ENCODE results near the gene MBD5.

MBD5 gene

GRCh38 chr2:148207111-148207510 lies 186.2 kb downstream of the MBD5 start:
- Histone ChIP-seq H3K14ac (ENCODE audit: low read length) (no peak overlapping the region), H3K36me3 (replicated peaks in 1 of 2; ENCODE audit: control insufficient read depth in 2 of 2, insufficient read depth in 2 of 2, low read length in 2 of 2) (no peaks in the 10 kb centered on the region), H3K18ac (ENCODE audit: low read length) (no peak overlapping the region), H3K9ac (ENCODE audit: low read depth, low read length, poor library complexity) (no peak overlapping the region), H4K91ac (ENCODE audit: low read depth, low read length, poor library complexity) (no peak overlapping the region), H3K4ac (ENCODE audit: low read length) (no peak overlapping the region), H3K4me1 (ENCODE audit: control insufficient read depth in 2 of 2, insufficient read depth in 1 of 2, low read depth in 1 of 2, low read length in 2 of 2) (peaks cover 0 to 3% of the 10 kb centered on the region in 2 donors), H3K27me3 (ENCODE audit: control insufficient read depth in 3 of 3, insufficient read depth in 3 of 3, low read depth in 1 of 3, low read length in 3 of 3) (no peaks in the 10 kb centered on the region), H2BK120ac (ENCODE audit: low read depth, low read length) (no peak overlapping the region), H3K79me1 (ENCODE audit: low read depth, low read length) (no peaks in the 10 kb centered on the region), H3K9me3 (replicated peaks in 1 of 2; ENCODE audit: control insufficient read depth in 2 of 2, insufficient read depth in 1 of 2, low read depth in 1 of 2, low read length in 2 of 2) (peaks cover 2 to 4% of the 10 kb centered on the region in 2 donors), H3K23ac (ENCODE audit: low read depth, low read length, poor library complexity) (no peak overlapping the region), H4K8ac (ENCODE audit: low read depth, low read length) (no peak overlapping the region), H3K27ac (replicated peaks; ENCODE audit: low read length) (no peak overlapping the region), H2BK5ac (ENCODE audit: low read length) (no peak overlapping the region), H3K4me2 (ENCODE audit: insufficient read depth, low read length, poor library complexity, severe bottlenecking) (no peak overlapping the region), H2BK12ac (ENCODE audit: low read length) (no peak overlapping the region), H3K4me3 (ENCODE audit: low read length in 2 of 2) (no peak overlapping the region), H2AFZ (ENCODE audit: low read length) (no peak overlapping the region), H2BK15ac (ENCODE audit: low read length) (no peak overlapping the region), H2AK5ac (ENCODE audit: low read depth, low read length) (no peak overlapping the region)
- DNase-seq (ENCODE audit: low spot score), result no peak
- no CpG with 5 or more reads among the region's 2 CpGs for WGBS, 2 donors (ENCODE audit: extremely low coverage in 2 of 2, insufficient read length in 2 of 2, insufficient replicate concordance in 1 of 2)

- no peak for DNase-seq (ENCODE audit: low spot score)
- Histone ChIP-seq H3K9me3 (replicated peaks in 1 of 2; ENCODE audit: control insufficient read depth in 2 of 2, insufficient read depth in 1 of 2, low read depth in 1 of 2, low read length in 2 of 2) (peaks cover 2 to 4% of the 10 kb centered on the region in 2 donors), H3K4me3 (ENCODE audit: low read length in 2 of 2) (no peak overlapping the region), H3K27ac (replicated peaks; ENCODE audit: low read length) (no peak overlapping the region), H4K8ac (ENCODE audit: low read depth, low read length) (no peak overlapping the region), H3K4me1 (ENCODE audit: control insufficient read depth in 2 of 2, insufficient read depth in 1 of 2, low read depth in 1 of 2, low read length in 2 of 2) (peaks cover 0 to 3% of the 10 kb centered on the region in 2 donors), H3K27me3 (ENCODE audit: control insufficient read depth in 3 of 3, insufficient read depth in 3 of 3, low read depth in 1 of 3, low read length in 3 of 3) (no peaks in the 10 kb centered on the region), H3K9ac (ENCODE audit: low read depth, low read length, poor library complexity) (no peak overlapping the region), H2AK5ac (ENCODE audit: low read depth, low read length) (no peak overlapping the region), H3K4ac (ENCODE audit: low read length) (no peak overlapping the region), H2BK12ac (ENCODE audit: low read length) (no peak overlapping the region), H2AFZ (ENCODE audit: low read length) (no peak overlapping the region), H3K79me1 (ENCODE audit: low read depth, low read length) (no peaks in the 10 kb centered on the region), H3K36me3 (replicated peaks in 1 of 2; ENCODE audit: control insufficient read depth in 2 of 2, insufficient read depth in 2 of 2, low read length in 2 of 2) (no peaks in the 10 kb centered on the region), H2BK15ac (ENCODE audit: low read length) (no peak overlapping the region), H4K91ac (ENCODE audit: low read depth, low read length, poor library complexity) (no peak overlapping the region), H3K18ac (ENCODE audit: low read length) (peak overlapping the region; percentile 48), H2BK5ac (ENCODE audit: low read length) (no peak overlapping the region), H3K14ac (ENCODE audit: low read length) (no peak overlapping the region), H2BK120ac (ENCODE audit: low read depth, low read length) (no peak overlapping the region), H3K23ac (ENCODE audit: low read depth, low read length, poor library complexity) (no peak overlapping the region), H3K4me2 (ENCODE audit: insufficient read depth, low read length, poor library complexity, severe bottlenecking) (no peak overlapping the region)
- WGBS, 2 donors (ENCODE audit: extremely low coverage in 2 of 2, insufficient read length in 2 of 2, insufficient replicate concordance in 1 of 2), result no CpG with 5 or more reads among the region's 2 CpGs
Measured at GRCh38 chr2:148209603-148210002, 188.7 kb downstream of the MBD5 start.

- Histone ChIP-seq H2BK12ac (ENCODE audit: low read length) (no peak overlapping the region), H3K79me1 (ENCODE audit: low read depth, low read length) (no peaks in the 10 kb centered on the region), H2BK120ac (ENCODE audit: low read depth, low read length) (no peak overlapping the region), H3K18ac (ENCODE audit: low read length) (no peak overlapping the region), H3K9me3 (replicated peaks in 1 of 2; ENCODE audit: control insufficient read depth in 2 of 2, insufficient read depth in 1 of 2, low read depth in 1 of 2, low read length in 2 of 2) (peaks cover 0 to 8% of the 10 kb centered on the region in 2 donors), H4K8ac (ENCODE audit: low read depth, low read length) (no peak overlapping the region), H3K14ac (ENCODE audit: low read length) (no peak overlapping the region), H3K27me3 (ENCODE audit: control insufficient read depth in 3 of 3, insufficient read depth in 3 of 3, low read depth in 1 of 3, low read length in 3 of 3) (no peaks in the 10 kb centered on the region), H3K4ac (ENCODE audit: low read length) (no peak overlapping the region), H3K4me1 (ENCODE audit: control insufficient read depth in 2 of 2, insufficient read depth in 1 of 2, low read depth in 1 of 2, low read length in 2 of 2) (no peaks in the 10 kb centered on the region), H2BK5ac (ENCODE audit: low read length) (no peak overlapping the region), H3K4me3 (ENCODE audit: low read length in 2 of 2) (no peak overlapping the region), H4K91ac (ENCODE audit: low read depth, low read length, poor library complexity) (no peak overlapping the region), H3K23ac (ENCODE audit: low read depth, low read length, poor library complexity) (no peak overlapping the region), H2AFZ (ENCODE audit: low read length) (no peak overlapping the region), H3K36me3 (replicated peaks in 1 of 2; ENCODE audit: control insufficient read depth in 2 of 2, insufficient read depth in 2 of 2, low read length in 2 of 2) (no peaks in the 10 kb centered on the region), H3K4me2 (ENCODE audit: insufficient read depth, low read length, poor library complexity, severe bottlenecking) (no peak overlapping the region), H3K9ac (ENCODE audit: low read depth, low read length, poor library complexity) (no peak overlapping the region), H2AK5ac (ENCODE audit: low read depth, low read length) (no peak overlapping the region), H3K27ac (replicated peaks; ENCODE audit: low read length) (no peak overlapping the region), H2BK15ac (ENCODE audit: low read length) (no peak overlapping the region)
- WGBS, 2 donors (ENCODE audit: extremely low coverage in 2 of 2, insufficient read length in 2 of 2, insufficient replicate concordance in 1 of 2), result no CpG with 5 or more reads among the region's 5 CpGs
- no peak for DNase-seq (ENCODE audit: low spot score)
Measured at GRCh38 chr2:148218326-148219075, 197.6 kb downstream of the MBD5 start.

- H3K9ac ChIP-seq (ENCODE audit: low read depth, low read length, poor library complexity), result no peak overlapping the region
- H2BK12ac ChIP-seq (ENCODE audit: low read length), result no peak overlapping the region
- no peak overlapping the region for H3K18ac ChIP-seq (ENCODE audit: low read length)
- no peak for DNase-seq (ENCODE audit: low spot score)
- H3K4me1 ChIP-seq (ENCODE audit: control insufficient read depth in 2 of 2, insufficient read depth in 1 of 2, low read depth in 1 of 2, low read length in 2 of 2), result no peaks in the 10 kb centered on the region
- no peak overlapping the region for H3K4ac ChIP-seq (ENCODE audit: low read length)
- H2BK120ac ChIP-seq (ENCODE audit: low read depth, low read length), result no peak overlapping the region
- H2AK5ac ChIP-seq (ENCODE audit: low read depth, low read length), result no peak overlapping the region
- no peak overlapping the region for H2BK15ac ChIP-seq (ENCODE audit: low read length)
- H3K4me3 ChIP-seq (ENCODE audit: low read length in 2 of 2), result no peak overlapping the region
- H4K8ac ChIP-seq (ENCODE audit: low read depth, low read length), result no peak overlapping the region
- no peaks in the 10 kb centered on the region for H3K27me3 ChIP-seq (ENCODE audit: control insufficient read depth in 3 of 3, insufficient read depth in 3 of 3, low read depth in 1 of 3, low read length in 3 of 3)
- H4K91ac ChIP-seq (ENCODE audit: low read depth, low read length, poor library complexity), result no peak overlapping the region
- H3K23ac ChIP-seq (ENCODE audit: low read depth, low read length, poor library complexity), result no peak overlapping the region
- H3K79me1 ChIP-seq (ENCODE audit: low read depth, low read length), result no peaks in the 10 kb centered on the region
- H2AFZ ChIP-seq (ENCODE audit: low read length), result no peak overlapping the region
- H3K27ac ChIP-seq (replicated peaks; ENCODE audit: low read length), result no peak overlapping the region
- WGBS, 2 donors (ENCODE audit: extremely low coverage in 2 of 2, insufficient read length in 2 of 2, insufficient replicate concordance in 1 of 2), result no CpG with 5 or more reads among the region's 4 CpGs
- H3K36me3 ChIP-seq (replicated peaks in 1 of 2; ENCODE audit: control insufficient read depth in 2 of 2, insufficient read depth in 2 of 2, low read length in 2 of 2), result no peaks in the 10 kb centered on the region
- H3K4me2 ChIP-seq (ENCODE audit: insufficient read depth, low read length, poor library complexity, severe bottlenecking), result no peak overlapping the region
- H3K14ac ChIP-seq (ENCODE audit: low read length), result no peak overlapping the region
- H3K9me3 ChIP-seq (replicated peaks in 1 of 2; ENCODE audit: control insufficient read depth in 2 of 2, insufficient read depth in 1 of 2, low read depth in 1 of 2, low read length in 2 of 2), result peaks cover 0 to 8% of the 10 kb centered on the region in 2 donors
- no peak overlapping the region for H2BK5ac ChIP-seq (ENCODE audit: low read length)
Measured at GRCh38 chr2:148221166-148221565, 200.3 kb downstream of the MBD5 start.
